ENCODE results near the gene LSM14A.
"Not testable (repeated sequence)": the region's sequence is repeated elsewhere in the genome, so short reads cannot be mapped to it uniquely, and the experiment has no call there.

LSM14A gene

DNA sequence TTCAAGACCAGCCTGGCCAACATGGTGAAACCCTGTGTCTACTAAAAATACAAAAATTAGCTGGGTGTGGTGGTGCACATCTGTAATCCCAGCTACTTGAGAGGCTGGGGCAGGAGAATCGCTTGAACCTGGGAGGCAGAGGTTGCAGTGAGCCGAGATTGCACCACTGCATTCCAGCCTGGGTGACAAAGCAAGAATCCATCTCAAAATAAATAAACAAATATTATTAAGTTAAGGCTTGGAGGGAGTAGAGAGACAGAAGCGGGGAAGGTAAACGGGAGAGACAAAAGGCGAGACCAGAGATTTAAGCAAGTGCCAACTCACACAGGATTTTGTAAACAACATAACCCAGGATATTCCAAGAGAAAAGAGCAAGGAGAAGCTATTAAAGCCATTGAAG lies 12.8 kb upstream of the LSM14A start:
- DNase-seq, result not testable (repeated sequence)

GRCh38 chr19:34161902-34162301 lies 10.4 kb upstream of the LSM14A start:
- DNase-seq, result not testable (repeated sequence)

- DNase-seq, result no peak
Measured at GRCh38 chr19:34165295-34165738, 7.0 kb upstream of the LSM14A start.

- not testable (repeated sequence) for DNase-seq
Measured at GRCh38 chr19:34169475-34170199, 2.7 kb upstream of the LSM14A start.

DNA sequence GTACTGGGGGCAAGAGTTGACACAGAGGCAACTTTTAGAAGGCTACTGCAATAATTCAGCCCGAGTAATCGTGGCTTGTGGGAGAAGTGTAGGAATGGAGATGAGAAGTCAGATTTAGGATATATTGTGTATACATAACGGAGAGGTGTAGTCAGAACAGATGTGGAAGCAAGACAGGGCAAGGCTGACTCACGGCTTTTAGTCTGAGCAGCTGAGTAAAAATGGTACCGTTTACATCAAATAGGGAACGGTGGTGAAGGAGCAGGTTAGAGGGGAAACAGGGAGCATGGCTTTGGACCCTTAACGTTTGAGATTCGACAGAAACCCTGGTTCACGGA lies 796 bp upstream of the LSM14A start:
- no peak for DNase-seq

- DNase-seq, result peak; percentile 34
Measured at GRCh38 chr19:34172661-34173192, 423 bp downstream of the LSM14A start.

DNA sequence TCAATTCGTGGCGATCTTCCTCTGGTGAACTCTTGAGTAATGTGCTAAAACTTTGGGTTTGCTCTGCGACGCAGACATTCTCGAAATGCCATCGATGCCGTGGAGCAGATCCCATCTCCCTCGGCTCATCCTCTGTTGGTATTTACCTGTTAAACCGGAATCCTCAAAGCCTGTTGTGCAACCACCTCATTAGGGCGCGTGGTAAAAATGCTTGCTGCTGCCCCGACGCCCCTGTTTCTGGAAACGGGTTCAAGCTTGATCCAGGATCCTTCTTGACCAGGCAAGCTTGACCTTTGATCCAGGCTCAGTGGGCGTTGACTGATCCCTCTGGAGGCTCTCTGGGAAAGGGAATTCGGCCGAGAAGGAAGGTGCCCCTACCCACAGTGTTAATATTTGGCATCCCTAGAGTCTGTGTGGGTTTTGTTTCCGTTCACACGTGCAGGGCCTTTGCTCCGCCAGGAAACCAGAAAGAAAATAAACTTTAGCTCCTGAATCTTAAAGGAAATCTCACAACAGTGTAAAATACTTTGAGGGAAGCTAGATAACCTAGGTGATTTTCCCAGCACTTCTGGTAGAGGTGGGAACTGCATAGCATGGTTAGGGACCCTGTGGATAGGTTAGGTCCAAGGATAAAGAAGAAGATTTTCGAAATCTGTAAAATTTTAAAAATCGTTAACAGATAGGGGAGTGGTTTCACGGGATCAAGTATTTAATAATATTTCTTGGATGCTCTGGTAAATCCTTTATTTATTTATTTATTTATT lies 1.1 kb downstream of the LSM14A start:
- DNase-seq, result no peak

DNA sequence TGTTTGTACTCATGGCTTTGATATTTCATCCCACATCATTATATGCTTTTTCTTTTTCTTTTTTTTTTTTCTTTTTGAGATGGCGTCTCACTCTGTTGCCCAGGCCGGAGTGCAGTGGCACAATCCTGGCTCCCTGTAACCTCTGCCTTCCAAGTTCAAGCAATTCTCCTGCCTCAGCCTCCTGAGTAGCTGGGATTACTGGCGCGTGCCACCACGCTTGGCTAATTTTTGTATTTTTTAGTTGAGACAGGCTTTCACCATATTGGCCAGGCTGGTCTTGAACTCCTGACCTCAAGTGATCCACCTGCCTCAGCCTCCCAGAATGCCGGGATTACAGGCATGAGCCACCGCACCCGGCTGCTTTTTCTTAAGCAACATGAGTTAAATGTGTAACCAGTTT lies 2.9 kb downstream of the LSM14A start:
- not testable (repeated sequence) for DNase-seq

- DNase-seq, result no peak
Measured at GRCh38 chr19:34176581-34176980, 4.3 kb downstream of the LSM14A start.

DNA sequence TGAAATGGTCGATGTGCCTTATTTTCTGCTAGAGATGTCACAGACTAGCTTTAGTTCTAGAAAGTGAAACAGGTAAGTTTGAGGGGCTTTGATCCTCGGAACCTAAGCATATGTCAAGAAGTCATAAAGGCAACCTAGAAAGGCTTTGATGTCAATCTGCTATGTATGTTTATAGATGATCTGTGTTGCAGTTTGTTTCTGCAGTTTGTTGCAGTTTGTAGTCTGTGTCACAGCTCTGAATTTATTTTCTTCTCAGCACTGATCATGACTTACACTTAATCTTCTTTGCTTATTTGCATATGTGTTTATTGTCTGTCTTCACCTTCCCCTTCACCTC lies 5.9 kb downstream of the LSM14A start:
- DNase-seq, result no peak

DNA sequence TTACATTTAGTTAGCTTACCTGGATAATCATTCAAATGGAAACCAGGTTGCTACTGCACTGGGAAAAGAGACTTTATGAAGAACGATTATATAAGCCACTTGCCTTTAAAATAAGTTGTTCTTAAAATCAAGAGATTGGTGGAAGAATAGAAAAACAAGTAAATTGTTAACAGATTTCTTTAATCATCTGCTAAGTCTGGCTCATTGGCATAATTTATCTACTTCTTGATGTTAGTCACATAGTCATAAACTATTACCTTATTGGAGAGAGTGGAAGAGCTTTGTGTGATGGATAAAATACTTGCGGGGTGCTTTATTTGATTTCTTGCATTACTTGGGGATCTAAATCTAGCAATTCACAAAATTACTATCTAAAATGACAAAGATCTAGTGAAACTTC lies 6.8 kb downstream of the LSM14A start:
- DNase-seq, result no peak

GRCh38 chr19:34180273-34180672 lies 8.0 kb downstream of the LSM14A start:
- DNase-seq, result no peak

GRCh38 chr19:34180709-34181108 lies 8.4 kb downstream of the LSM14A start:
- DNase-seq, result no peak

DNA sequence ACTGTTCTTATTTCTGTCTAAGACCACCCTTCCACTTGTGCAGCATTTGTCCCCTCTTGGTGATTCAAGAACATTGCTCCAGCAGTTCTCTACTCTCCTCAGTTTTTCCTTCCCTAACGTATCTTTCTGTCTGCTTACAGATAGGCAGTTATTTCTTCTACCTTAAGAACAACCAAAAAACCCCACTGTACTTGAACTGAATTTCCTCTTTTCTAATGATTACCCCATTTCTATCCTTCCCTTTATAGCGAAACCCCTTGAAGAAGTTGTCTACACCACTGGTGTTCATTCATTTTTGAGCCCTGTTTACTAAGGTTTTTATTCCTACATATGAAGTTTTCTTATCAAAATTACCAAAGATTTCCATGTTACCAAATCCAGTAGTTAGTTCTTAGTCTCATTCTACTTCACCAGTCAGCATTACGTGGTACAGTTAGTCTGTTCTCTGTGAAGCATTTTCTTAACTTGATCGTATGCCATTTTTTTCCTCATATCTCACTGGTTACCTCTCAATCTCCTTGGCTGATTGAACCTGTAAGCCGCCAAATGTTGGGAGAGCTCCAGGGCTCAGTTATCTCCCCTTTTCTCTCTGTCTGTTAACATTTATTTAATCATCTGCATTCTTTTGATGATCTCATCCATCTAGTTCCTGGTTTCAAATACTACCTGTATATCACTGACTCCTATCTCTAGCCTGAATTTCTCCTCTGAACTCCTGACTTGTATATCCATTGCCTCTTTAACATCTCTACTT lies 9.0 kb downstream of the LSM14A start:
- no peak for DNase-seq

DNA sequence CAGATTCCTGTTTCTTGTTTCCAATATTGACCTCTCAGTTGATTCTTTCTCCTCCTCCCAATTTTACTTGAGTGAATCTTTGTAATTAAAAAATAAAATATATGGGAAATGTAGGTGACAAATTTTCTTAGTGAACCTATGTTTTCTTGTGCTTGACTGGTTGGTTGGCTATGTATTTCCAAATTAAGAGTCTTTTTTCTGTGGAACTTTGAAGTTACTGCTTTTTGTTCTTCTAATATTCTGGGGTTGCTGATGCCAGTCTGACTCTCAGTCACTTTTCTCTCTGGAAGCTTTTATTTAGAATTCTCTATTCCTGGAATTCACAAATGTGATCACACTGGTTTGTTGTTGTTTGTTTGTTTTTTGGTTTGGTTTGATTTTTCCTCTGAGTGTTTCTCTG lies 9.8 kb downstream of the LSM14A start:
- no peak for DNase-seq

DNA sequence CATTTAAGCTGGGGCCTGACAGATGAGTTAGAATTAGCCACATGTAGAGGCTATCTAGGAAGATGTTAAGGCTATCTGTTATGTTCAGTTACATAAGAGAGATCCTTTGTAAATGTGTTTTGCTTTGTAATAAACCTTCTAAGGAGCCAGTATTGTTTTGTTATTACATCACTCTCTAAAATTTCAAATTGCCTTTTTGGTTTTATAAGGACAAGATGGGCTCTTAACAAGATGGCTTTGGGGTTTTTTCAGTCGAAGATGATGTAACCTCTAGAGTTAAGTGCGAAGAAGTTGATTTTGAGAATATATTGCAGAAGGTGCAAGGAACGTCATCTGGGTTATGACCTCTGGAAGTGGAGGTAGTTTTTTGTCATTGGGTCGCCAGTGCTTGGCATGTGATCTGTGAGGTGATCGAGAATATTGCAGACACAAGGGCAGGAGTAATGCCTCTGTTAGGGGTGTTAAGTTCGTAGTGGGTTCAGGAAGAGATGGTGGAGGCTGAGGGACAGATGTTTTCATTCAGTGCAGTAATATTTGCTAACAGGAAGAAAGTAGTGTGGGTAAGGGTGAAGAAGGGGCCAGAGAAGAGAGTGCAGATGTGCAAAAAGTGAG lies 12.7 kb downstream of the LSM14A start:
- no peak for DNase-seq

DNA sequence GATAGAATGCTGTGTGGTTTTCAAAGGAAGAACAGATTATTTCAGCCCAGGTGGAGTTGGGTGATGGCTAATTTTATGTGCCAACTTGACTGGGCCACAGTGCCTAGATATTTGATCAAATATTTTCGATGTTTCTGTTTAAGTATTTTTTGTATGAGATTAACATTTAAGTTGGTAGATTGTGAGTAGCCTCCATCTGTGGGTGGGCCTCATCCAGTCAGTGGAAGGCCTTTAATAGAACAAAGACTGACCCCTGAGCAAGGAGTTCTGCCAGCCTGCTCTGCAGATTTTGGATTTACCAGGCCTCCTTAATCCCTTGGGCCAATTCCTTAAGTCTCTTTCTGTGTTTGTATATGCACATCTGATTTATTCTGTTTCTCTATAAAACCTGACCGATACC lies 13.9 kb downstream of the LSM14A start:
- DNase-seq, result no peak

- no peak for DNase-seq
Measured at GRCh38 chr19:34187011-34187410, 14.7 kb downstream of the LSM14A start.

GRCh38 chr19:34188408-34188807 lies 16.1 kb downstream of the LSM14A start:
- no peak for DNase-seq

DNA sequence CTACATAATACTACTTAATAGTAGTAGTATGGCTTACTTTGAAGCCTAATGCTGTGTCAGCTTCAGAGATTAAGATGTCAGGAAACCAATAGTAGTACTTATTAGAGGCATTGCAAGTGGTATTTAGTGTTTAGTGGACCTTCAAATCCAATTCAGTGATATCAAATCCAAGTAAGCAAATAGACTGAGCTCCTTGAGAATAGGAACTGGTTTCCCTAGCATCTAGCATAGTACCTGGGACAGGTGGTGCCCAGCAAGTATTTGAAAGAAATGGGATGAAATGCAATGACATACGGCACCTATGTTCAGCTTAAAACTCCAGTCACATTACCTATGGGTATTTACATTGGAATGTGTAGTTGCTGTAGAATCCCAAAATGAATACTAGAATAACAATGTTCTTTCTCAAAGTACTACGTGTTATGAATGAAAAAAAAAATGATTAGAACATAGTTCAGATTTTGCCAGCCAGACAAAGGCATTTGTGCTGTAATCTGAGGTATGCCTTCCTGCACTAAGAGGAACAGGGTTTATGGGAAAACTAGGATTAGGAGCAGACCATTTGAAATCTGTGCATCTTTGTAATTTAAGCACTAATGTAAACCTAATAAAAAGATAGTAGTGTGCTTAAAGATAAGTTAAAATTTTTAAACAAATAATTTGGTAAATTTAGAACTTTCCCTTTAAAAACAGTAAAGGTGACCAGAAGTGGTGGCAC lies 17.1 kb downstream of the LSM14A start:
- no peak for DNase-seq

- no peak for DNase-seq
Measured at GRCh38 chr19:34189917-34190425, 17.7 kb downstream of the LSM14A start.

DNA sequence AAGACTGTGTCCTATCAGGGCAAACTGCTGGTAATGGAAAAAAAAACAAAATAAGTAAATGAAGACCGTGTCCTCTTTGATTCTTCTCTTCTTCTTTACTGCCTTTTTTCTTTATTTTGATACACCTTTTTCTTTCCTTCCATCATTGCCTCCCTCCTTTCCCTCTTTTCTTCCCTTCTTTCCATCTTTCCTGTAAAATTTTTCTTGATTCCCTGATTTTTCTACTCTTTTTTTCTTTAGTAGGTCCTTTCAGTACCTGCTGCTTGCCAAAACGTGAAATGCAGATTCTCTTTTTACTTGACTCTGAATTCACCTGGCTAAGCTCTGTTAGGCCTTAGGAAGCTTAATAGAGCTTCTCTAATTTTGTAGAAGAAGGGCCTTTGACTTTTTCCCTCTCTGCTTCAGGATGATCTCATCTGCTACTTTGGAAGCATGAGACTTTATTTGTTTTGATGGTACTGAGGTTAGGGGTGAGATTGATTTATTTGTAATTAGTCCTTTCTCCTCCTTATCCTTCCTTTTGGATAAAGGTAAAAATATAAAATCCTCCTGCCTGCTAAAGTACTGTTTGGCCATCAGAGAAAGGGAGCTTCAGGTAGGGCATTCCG lies 19.2 kb downstream of the LSM14A start:
- no peak for DNase-seq

Data from activated gamma-delta T cell (primary cell).